GM12878 (cell line): ENCODE measurements around the gene MAP4K4. TPM values are rescaled to one million over a fixed set of nuclear protein-coding genes. Genes with fewer than 3 reads are reported as not detected.

Source experiments
- ATAC-seq: fragments of 200-7000 bp; cut with Tn5 transposase; 3 replicates; pipeline ENCODE4 v1.9.1; 2020; ENCODE audit warnings: mild to moderate bottlenecking, moderate library complexity
- BruUV-seq: library from RNA; stranded (reverse); fragments of 400-500 nt; replicated peaks from 2 replicates; lab custom pipeline; 2021; lab: Mats Ljungman, UMichigan
- CTCF ChIA-PET: fragments of 300-600 bp; sonication (Branson Sonifier 250); formaldehyde crosslinking; extraction: SDS; loops from one replicate; lab custom pipeline; 2021; ENCODE audit warnings: inconsistent platforms; lab: Yijun Ruan, JAX
- POLR2A ChIA-PET: fragments of 350-600 bp; formaldehyde crosslinking; extraction: SDS; loops from one replicate; lab custom pipeline; 2021; ENCODE audit warnings: inconsistent platforms; lab: Charles Lee
- RAD21 ChIA-PET: fragments of 300-600 bp; sonication (Branson Sonifier 250); formaldehyde crosslinking; loops from one replicate; lab custom pipeline; 2023; ENCODE audit warnings: antibody characterized with exemption; ENCODE audit not compliant: unreplicated experiment; lab: Charles Lee
- SMC1A ChIA-PET: fragments of 300-600 bp; sonication (Branson Sonifier 250); formaldehyde crosslinking; loops from one replicate; lab custom pipeline; 2023; ENCODE audit not compliant: unreplicated experiment, uncharacterized antibody; lab: Charles Lee
- DNase-seq: peaks from one replicate; pipeline ENCODE4 v3.0.0-alpha.2; 2011; ENCODE audit warnings: low read depth, low spot score
- FAIRE-seq: peaks from 3 replicates; lab custom pipeline; 2011; peaks lifted over from hg19 to GRCh38; lab: Jason Lieb, UNC
- H2AFZ ChIP-seq: 2 replicates; pipeline ENCODE4 v1.6.0; 2011; ENCODE audit warnings: low read depth, low read length, control low read depth; ENCODE audit not compliant: control insufficient read depth
- H3K27ac ChIP-seq: 2 replicates; pipeline ENCODE4 v1.5.1; 2011; ENCODE audit warnings: control low read depth; ENCODE audit not compliant: control insufficient read depth, insufficient read depth
- H3K27me3 ChIP-seq, 2 experiments: replicated peaks in 1 of 2; 2 replicates each; pipeline versions ENCODE4 v1.6.0 to v1.6.1; 2011; ENCODE audit warnings: low read length in 1 of 2; ENCODE audit not compliant: control insufficient read depth in 2 of 2, insufficient read depth in 2 of 2
- H3K36me3 ChIP-seq, 2 experiments: 2 replicates each; pipeline ENCODE4 v1.5.1; 2011; ENCODE audit warnings: low read length in 1 of 2; ENCODE audit not compliant: control insufficient read depth in 2 of 2, insufficient read depth in 2 of 2
- H3K4me1 ChIP-seq: 2 replicates; pipeline ENCODE4 v1.6.1; 2011; ENCODE audit warnings: mild to moderate bottlenecking, low read length, moderate library complexity, mixed read lengths; ENCODE audit not compliant: control insufficient read depth, insufficient read depth
- H3K4me2 ChIP-seq: 2 replicates; pipeline ENCODE4 v1.6.0; 2011; ENCODE audit warnings: control low read depth; ENCODE audit not compliant: control insufficient read depth, insufficient read depth
- H3K4me3 ChIP-seq: fragments of 200-600 bp; sonication (generic); 2 replicates; pipeline ENCODE4 v1.5.1; 2016
- H3K79me2 ChIP-seq: 2 replicates; pipeline ENCODE4 v1.6.0; 2011; ENCODE audit warnings: low read length; ENCODE audit not compliant: control insufficient read depth, insufficient read depth
- H3K9ac ChIP-seq: 2 replicates; pipeline ENCODE4 v1.8.0; 2011; ENCODE audit warnings: low read length, control low read depth, mixed read lengths; ENCODE audit not compliant: control insufficient read depth, insufficient read depth
- H3K9me3 ChIP-seq: replicated peaks from 3 replicates; pipeline ENCODE4 v1.5.1; 2011; ENCODE audit warnings: mild to moderate bottlenecking, low read length; ENCODE audit not compliant: control insufficient read depth, insufficient read depth
- H4K20me1 ChIP-seq: 2 replicates; pipeline ENCODE4 v1.6.0; 2011; ENCODE audit not compliant: control insufficient read depth, insufficient read depth
- HDAC6 ChIP-seq: fragments of 200-600 bp; sonication (generic); IDR thresholded peaks from one replicate; pipeline ENCODE4 v1.8.0; 2017; ENCODE audit warnings: antibody characterized with exemption; ENCODE audit not compliant: unreplicated experiment
- IRF4 ChIP-seq: IDR thresholded peaks from 2 replicates; pipeline ENCODE4 v1.6.1; 2011; ENCODE audit warnings: low read depth, low read length
- KDM1A ChIP-seq: fragments of 200-600 bp; sonication (generic); IDR thresholded peaks from 2 replicates; pipeline ENCODE4 v1.6.1; 2016; ENCODE audit warnings: borderline replicate concordance
- MYB ChIP-seq: fragments of 150-350 bp; IDR thresholded peaks from 2 replicates; pipeline ENCODE4 v1.6.1; 2014; ENCODE audit warnings: mild to moderate bottlenecking, low read depth, low read length, borderline replicate concordance
- SREBF2 ChIP-seq: IDR thresholded peaks from 2 replicates; pipeline ENCODE4 v1.6.1; 2012; ENCODE audit warnings: mild to moderate bottlenecking, low read length
- WGBS: methylation state at CpG from one replicate; pipeline ENCODE4 v1.1.6; 2016; ENCODE audit warnings: low lambda C conversion rate; ENCODE audit not compliant: insufficient replicate concordance, insufficient coverage; ENCODE audit errors: missing lambda C conversion rate; 5-methylcytosine and 5-hydroxymethylcytosine counted together
- in situ Hi-C: fragments of 300-500 bp; cut with MboI; formaldehyde crosslinking; loops from 9 replicates; pipeline ENCODE4 v1.14.3; 2018; ENCODE audit warnings: mixed read lengths
- intact Hi-C: fragments of 100-400 bp; cut with micrococcal nuclease; formaldehyde crosslinking; loops from one replicate; pipeline ENCODE4 v1.14.2; 2022; ENCODE audit not compliant: unreplicated experiment
- polyA plus RNA-seq, 11 experiments: library from polyadenylated mRNA; depleted of rRNA in 4 of 11; unstranded in 6 of 11; stranded (reverse) in 5 of 11; fragments of >200 nt; fragmentation: Nextera tagmentation in 4 of 11; fragmentation: Illumina TruSeq in 1 of 11; extraction: Ambion mirVana in 4 of 11; extraction: Trizol in 1 of 11; gene quantifications; 1 replicate in 1 of 11; 2 replicates in 10 of 11; pipeline versions ENCODE4 v1.2.1 to v1.2.3, GENCODE V29; 2011 to 2016; ENCODE audit warnings: inconsistent platforms in 2 of 11, missing spikeins in 2 of 11, low read depth in 1 of 11
- total RNA-seq, 4 experiments: library from RNA; depleted of rRNA in 3 of 4; stranded (reverse); fragments of >200 nt in 3 of 4; fragmentation: Illumina TruSeq in 1 of 4; extraction: Trizol in 1 of 4; gene quantifications; 2 replicates each; pipeline versions ENCODE4 v1.2.1 to v1.2.3, GENCODE V29; 2013 to 2021
- TF ChIP-seq, protein P1 (sequence below): IDR thresholded peaks from 2 replicates; pipeline ENCODE4 v1.6.1; 2011; ENCODE audit warnings: low read depth, low read length, improper control_type of control experiment, borderline replicate concordance
- TF ChIP-seq, protein P2 (sequence below): fragments of 450-650 bp; IDR thresholded peaks from 2 replicates; pipeline ENCODE4 v1.6.1; 2016; ENCODE audit warnings: mild to moderate bottlenecking, moderate library complexity, borderline replicate concordance

Gene MAP4K4
- total and polyA plus RNA-seq, 10 of the 15 experiments (the other 5 are each of a cell fraction or from before 2014, with no cell fraction given), result 1.9 to 50.4 (median 9.7) TPM

DNA sequence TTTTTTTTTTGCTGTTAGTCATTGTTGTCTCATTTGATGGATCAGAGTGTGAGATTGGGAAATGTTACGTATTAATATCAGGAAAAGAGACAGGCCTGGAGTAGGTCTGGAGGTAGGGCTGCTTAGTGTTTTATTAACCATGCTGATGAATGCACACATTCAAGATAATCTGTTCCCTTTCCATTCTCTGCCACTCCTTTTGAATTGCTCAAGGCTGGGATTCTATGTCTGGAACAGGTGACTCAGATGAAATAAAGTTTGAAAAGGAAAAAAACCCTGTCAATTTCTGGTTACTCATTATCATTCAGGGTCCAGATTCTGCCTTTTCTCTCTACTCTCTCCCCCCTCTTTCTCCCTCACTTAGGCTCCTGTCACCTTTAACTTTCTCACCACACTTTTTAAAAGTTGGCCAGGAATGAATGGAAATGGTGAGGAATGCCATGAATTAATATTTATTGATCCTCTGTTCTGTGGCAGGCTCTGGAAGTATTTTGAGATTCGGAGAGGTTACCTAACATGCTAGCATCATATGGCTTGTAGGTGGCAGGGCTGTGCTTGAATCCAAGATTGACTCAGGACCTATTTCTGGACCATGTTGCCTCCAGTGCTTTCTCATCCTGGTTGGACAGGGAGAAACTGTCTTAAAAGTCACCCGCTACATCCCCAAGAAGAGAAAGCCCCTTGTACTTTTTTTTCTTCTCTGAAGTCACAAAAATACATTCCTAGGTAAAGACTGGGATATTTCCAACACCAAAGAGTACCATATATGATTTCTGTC is 40.2 kb downstream of the MAP4K4 start:
- ChIA-PET CTCF (interaction anchor here (1.2 kb wide), 1 partner anchor 17 kb away, joined by 6 read pairs; no protein-coding TSS in a partner anchor), SMC1A (interaction anchor here (0.6 to 2.4 kb wide), 4 partner anchors 12 to 18 kb away, joined by 3 to 10 read pairs (median 6); no protein-coding TSS in a partner anchor), RAD21 (interaction anchor here (0.9 to 1.1 kb wide), 3 partner anchors 15 to 91 kb away, joined by 3 to 4 read pairs (median 3); no protein-coding TSS in a partner anchor), POLR2A (interaction anchor here (0.5 to 1.1 kb wide), 3 partner anchors 15 to 235 kb away, joined by 3 to 6 read pairs (median 6); no protein-coding TSS in a partner anchor)
- H3K9ac ChIP-seq, result no peak overlapping the region
- no peaks in the 10 kb centered on the region for H3K9me3 ChIP-seq
- FAIRE-seq (no peak), ATAC-seq (no peak), DNase-seq (no peak)
- WGBS, result 73% methylated on average over 3 of the region's 3 CpGs
- in situ Hi-C loops, result no loop called here
- no peak for TF ChIP-seq MYB
- no peak for TF ChIP-seq SREBF2
- H2AFZ ChIP-seq, result no peak overlapping the region
- no peaks in the 10 kb centered on the region for H3K27me3 ChIP-seq
- H3K4me1 ChIP-seq, result no peaks in the 10 kb centered on the region
- H4K20me1 ChIP-seq, result no peaks in the 10 kb centered on the region
- no peak overlapping the region for H3K4me2 ChIP-seq
- no peak overlapping the region for H3K27ac ChIP-seq
- no TSS peak for BruUV-seq
- no peak overlapping the region for H3K4me3 ChIP-seq
- H3K79me2 ChIP-seq, result no peaks in the 10 kb centered on the region
- intact Hi-C loops, result no loop called here
- H3K36me3 ChIP-seq, result no peaks in the 10 kb centered on the region; a peak in 1 of 4 replicates

DNA sequence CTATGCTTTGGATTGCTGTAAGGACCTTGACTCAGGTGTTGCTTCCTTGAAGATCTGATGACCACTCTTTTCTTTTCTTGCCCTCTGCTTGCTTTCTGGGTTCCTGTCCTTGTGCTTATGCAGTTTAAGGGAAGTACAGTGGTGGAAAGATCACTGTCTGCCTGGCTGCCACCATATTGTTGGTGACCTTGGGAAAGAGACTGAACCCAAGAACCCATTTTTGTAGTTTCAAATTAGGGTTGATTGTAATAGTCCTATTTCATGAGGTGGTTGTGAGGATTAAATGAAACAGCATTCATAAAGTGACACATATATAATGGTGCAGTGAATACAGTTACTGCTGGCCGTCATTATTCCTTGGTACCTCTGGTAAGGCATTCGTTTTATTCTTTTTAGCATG is 41.1 kb downstream of the MAP4K4 start:
- no peak for FAIRE-seq
- RAD21 ChIA-PET, result no interaction called here

More for the DNA sequence above, 41.1 kb downstream of the MAP4K4 start:
- Histone ChIP-seq H3K79me2 (no peaks in the 10 kb centered on the region), H3K9me3 (no peaks in the 10 kb centered on the region), H3K4me2 (no peak overlapping the region), H3K27ac (no peak overlapping the region), H3K36me3 (no peaks in the 10 kb centered on the region; a peak in 1 of 4 replicates), H2AFZ (no peak overlapping the region), H3K4me1 (no peaks in the 10 kb centered on the region), H3K27me3 (no peaks in the 10 kb centered on the region), H4K20me1 (no peaks in the 10 kb centered on the region), H3K9ac (no peak overlapping the region), H3K4me3 (no peak overlapping the region)
- TF ChIP-seq, protein P1, sequence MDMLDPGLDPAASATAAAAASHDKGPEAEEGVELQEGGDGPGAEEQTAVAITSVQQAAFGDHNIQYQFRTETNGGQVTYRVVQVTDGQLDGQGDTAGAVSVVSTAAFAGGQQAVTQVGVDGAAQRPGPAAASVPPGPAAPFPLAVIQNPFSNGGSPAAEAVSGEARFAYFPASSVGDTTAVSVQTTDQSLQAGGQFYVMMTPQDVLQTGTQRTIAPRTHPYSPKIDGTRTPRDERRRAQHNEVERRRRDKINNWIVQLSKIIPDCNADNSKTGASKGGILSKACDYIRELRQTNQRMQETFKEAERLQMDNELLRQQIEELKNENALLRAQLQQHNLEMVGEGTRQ, result no peak
- TF ChIP-seq IRF4 (no peak), HDAC6 (no peak), KDM1A (no peak)
- TF ChIP-seq, protein P2, sequence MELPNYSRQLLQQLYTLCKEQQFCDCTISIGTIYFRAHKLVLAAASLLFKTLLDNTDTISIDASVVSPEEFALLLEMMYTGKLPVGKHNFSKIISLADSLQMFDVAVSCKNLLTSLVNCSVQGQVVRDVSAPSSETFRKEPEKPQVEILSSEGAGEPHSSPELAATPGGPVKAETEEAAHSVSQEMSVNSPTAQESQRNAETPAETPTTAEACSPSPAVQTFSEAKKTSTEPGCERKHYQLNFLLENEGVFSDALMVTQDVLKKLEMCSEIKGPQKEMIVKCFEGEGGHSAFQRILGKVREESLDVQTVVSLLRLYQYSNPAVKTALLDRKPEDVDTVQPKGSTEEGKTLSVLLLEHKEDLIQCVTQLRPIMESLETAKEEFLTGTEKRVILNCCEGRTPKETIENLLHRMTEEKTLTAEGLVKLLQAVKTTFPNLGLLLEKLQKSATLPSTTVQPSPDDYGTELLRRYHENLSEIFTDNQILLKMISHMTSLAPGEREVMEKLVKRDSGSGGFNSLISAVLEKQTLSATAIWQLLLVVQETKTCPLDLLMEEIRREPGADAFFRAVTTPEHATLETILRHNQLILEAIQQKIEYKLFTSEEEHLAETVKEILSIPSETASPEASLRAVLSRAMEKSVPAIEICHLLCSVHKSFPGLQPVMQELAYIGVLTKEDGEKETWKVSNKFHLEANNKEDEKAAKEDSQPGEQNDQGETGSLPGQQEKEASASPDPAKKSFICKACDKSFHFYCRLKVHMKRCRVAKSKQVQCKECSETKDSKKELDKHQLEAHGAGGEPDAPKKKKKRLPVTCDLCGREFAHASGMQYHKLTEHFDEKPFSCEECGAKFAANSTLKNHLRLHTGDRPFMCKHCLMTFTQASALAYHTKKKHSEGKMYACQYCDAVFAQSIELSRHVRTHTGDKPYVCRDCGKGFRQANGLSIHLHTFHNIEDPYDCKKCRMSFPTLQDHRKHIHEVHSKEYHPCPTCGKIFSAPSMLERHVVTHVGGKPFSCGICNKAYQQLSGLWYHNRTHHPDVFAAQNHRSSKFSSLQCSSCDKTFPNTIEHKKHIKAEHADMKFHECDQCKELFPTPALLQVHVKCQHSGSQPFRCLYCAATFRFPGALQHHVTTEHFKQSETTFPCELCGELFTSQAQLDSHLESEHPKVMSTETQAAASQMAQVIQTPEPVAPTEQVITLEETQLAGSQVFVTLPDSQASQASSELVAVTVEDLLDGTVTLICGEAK, result no peak
- BruUV-seq, result no TSS peak
- DNase-seq (no peak), ATAC-seq (no peak)
- intact Hi-C loops, result no loop called here
- POLR2A ChIA-PET, result no interaction called here
- SMC1A ChIA-PET, result no interaction called here
- in situ Hi-C loops, result no loop called here
- CTCF ChIA-PET, result no interaction called here
- 25% methylated on average over 2 of the region's 2 CpGs for WGBS
